ENCODE results near the gene RXYLT1.
"Not testable (repeated sequence)": the region's sequence is repeated elsewhere in the genome, so short reads cannot be mapped to it uniquely, and the experiment has no call there.

DNA sequence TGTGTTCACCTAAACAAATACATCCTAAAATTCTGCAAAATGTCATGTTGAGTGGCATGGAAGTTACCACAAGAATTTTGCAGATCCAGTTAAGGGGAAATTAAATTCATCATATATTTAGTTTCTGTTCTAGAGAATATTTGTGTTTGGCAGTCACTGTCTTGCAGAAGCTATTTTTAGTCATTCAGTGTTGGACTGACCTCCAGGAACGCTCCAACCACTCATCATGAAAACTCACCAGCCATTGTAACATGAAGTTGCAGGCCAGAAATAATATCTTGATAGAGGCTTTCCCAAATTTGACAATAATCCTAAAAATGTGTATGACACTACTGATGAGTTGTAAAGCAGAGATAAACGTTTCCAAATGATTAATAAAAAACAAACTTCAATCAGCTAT lies 35.6 kb upstream of the RXYLT1 start:
- TF ChIP-seq, protein P1, sequence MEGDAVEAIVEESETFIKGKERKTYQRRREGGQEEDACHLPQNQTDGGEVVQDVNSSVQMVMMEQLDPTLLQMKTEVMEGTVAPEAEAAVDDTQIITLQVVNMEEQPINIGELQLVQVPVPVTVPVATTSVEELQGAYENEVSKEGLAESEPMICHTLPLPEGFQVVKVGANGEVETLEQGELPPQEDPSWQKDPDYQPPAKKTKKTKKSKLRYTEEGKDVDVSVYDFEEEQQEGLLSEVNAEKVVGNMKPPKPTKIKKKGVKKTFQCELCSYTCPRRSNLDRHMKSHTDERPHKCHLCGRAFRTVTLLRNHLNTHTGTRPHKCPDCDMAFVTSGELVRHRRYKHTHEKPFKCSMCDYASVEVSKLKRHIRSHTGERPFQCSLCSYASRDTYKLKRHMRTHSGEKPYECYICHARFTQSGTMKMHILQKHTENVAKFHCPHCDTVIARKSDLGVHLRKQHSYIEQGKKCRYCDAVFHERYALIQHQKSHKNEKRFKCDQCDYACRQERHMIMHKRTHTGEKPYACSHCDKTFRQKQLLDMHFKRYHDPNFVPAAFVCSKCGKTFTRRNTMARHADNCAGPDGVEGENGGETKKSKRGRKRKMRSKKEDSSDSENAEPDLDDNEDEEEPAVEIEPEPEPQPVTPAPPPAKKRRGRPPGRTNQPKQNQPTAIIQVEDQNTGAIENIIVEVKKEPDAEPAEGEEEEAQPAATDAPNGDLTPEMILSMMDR (IDR thresholded peaks at IDR 0.05): not testable (repeated sequence)
- TF ChIP-seq POLR2A (IDR thresholded peaks at IDR 0.05): not testable (repeated sequence)

All from body of pancreas (tissue), 4 donors.